Mesenchymal stem cell (in vitro differentiated cells and primary cell): ENCODE results near the gene CELSR1.
"Not testable (repeated sequence)": the region's sequence is repeated elsewhere in the genome, so short reads cannot be mapped to it uniquely, and the experiment has no call there.

Experiments used
- DNase-seq: peaks from one replicate; pipeline ENCODE4 v3.0.0-alpha.2; 2013
- H2AFZ ChIP-seq: one replicate; pipeline ENCODE4 v1.6.1; 2013; ENCODE audit warnings: low read depth, mild to moderate bottlenecking, control low read depth, inconsistent platforms, low read length, moderate library complexity
- H2AK5ac ChIP-seq: 2 replicates; pipeline ENCODE4 v1.6.1; 2013; ENCODE audit warnings: low read length, moderate library complexity, mild to moderate bottlenecking, inconsistent platforms; ENCODE audit not compliant: severe bottlenecking
- H2BK120ac ChIP-seq: one replicate; pipeline ENCODE4 v1.6.1; 2013; ENCODE audit warnings: low read depth, mild to moderate bottlenecking, inconsistent platforms, low read length, moderate library complexity
- H2BK12ac ChIP-seq, 2 experiments: one replicate each; pipeline ENCODE4 v1.6.1; 2013; ENCODE audit warnings: inconsistent platforms in 2 of 2, low read length in 2 of 2, mild to moderate bottlenecking in 2 of 2, moderate library complexity in 2 of 2, control low read depth in 1 of 2
- H2BK15ac ChIP-seq: one replicate; pipeline ENCODE4 v1.6.1; 2013; ENCODE audit warnings: mild to moderate bottlenecking, low read depth, inconsistent platforms; ENCODE audit not compliant: poor library complexity, severe bottlenecking
- H2BK5ac ChIP-seq: 2 replicates; pipeline ENCODE4 v1.6.1; 2013; ENCODE audit warnings: low read depth, mild to moderate bottlenecking, low read length, control low read depth, inconsistent platforms; ENCODE audit not compliant: poor library complexity, severe bottlenecking
- H3K14ac ChIP-seq, 2 experiments: one replicate each; pipeline ENCODE4 v1.6.1; 2013; ENCODE audit warnings: inconsistent platforms in 2 of 2, low read length in 2 of 2, control low read depth in 1 of 2, mild to moderate bottlenecking in 1 of 2, moderate library complexity in 1 of 2
- H3K18ac ChIP-seq, 2 experiments: one replicate each; pipeline ENCODE4 v1.6.1; 2013; ENCODE audit warnings: inconsistent platforms in 2 of 2, low read length in 2 of 2, control low read depth in 1 of 2, low read depth in 1 of 2, mild to moderate bottlenecking in 1 of 2
- H3K23ac ChIP-seq, 2 experiments: one replicate each; pipeline ENCODE4 v1.6.1; 2013; ENCODE audit warnings: inconsistent platforms in 2 of 2, low read length in 2 of 2, mild to moderate bottlenecking in 2 of 2, moderate library complexity in 2 of 2, control low read depth in 1 of 2
- H3K27ac ChIP-seq: 2 replicates; pipeline ENCODE4 v1.5.1; 2013; ENCODE audit warnings: mild to moderate bottlenecking, moderate library complexity, low read length, control low read depth, inconsistent platforms; ENCODE audit not compliant: poor library complexity, severe bottlenecking
- H3K27me3 ChIP-seq, 2 experiments: 2 replicates each; pipeline versions ENCODE4 v1.6.1 to v1.7.0; 2013; ENCODE audit warnings: low read length in 2 of 2, mild to moderate bottlenecking in 2 of 2, moderate library complexity in 2 of 2, control low read depth in 1 of 2, inconsistent platforms in 1 of 2; ENCODE audit not compliant: control insufficient read depth in 1 of 2, insufficient read depth in 1 of 2
- H3K36me3 ChIP-seq, 2 experiments: 2 replicates each; pipeline versions ENCODE4 v1.6.1 to v1.7.0; 2013; ENCODE audit warnings: low read length in 2 of 2, control low read depth in 1 of 2, inconsistent platforms in 1 of 2, low read depth in 1 of 2, mild to moderate bottlenecking in 1 of 2; ENCODE audit not compliant: insufficient read depth in 2 of 2, control insufficient read depth in 1 of 2
- H3K4ac ChIP-seq, 2 experiments: one replicate each; pipeline ENCODE4 v1.6.1; 2013; ENCODE audit warnings: inconsistent platforms in 2 of 2, low read length in 2 of 2, mild to moderate bottlenecking in 2 of 2, moderate library complexity in 2 of 2, control low read depth in 1 of 2, low read depth in 1 of 2
- H3K4me1 ChIP-seq: 2 replicates; pipeline ENCODE4 v1.6.1; 2013; ENCODE audit warnings: low read depth, low read length, control low read depth; ENCODE audit not compliant: control insufficient read depth, insufficient read depth
- H3K4me2 ChIP-seq: 2 replicates; pipeline ENCODE4 v1.6.1; 2013; ENCODE audit warnings: low read length, mild to moderate bottlenecking, inconsistent platforms; ENCODE audit not compliant: poor library complexity, severe bottlenecking
- H3K4me3 ChIP-seq, 2 experiments: 2 replicates each; pipeline versions ENCODE4 v1.5.1 to v1.7.0; 2013; ENCODE audit warnings: low read length in 2 of 2, mild to moderate bottlenecking in 2 of 2, control low read depth in 1 of 2, low read depth in 1 of 2; ENCODE audit not compliant: insufficient read depth in 1 of 2
- H3K79me1 ChIP-seq: replicated peaks from 2 replicates; pipeline ENCODE4 v1.6.1; 2013; ENCODE audit warnings: mild to moderate bottlenecking, control low read depth, low read length, inconsistent platforms; ENCODE audit not compliant: poor library complexity, severe bottlenecking
- H3K9ac ChIP-seq: 2 replicates; pipeline ENCODE4 v1.7.0; 2013; ENCODE audit warnings: mild to moderate bottlenecking, low read length, moderate library complexity
- H3K9me3 ChIP-seq: 2 replicates; pipeline ENCODE4 v1.7.0; 2013; ENCODE audit warnings: mild to moderate bottlenecking, low read length; ENCODE audit not compliant: control insufficient read depth
- H4K8ac ChIP-seq: one replicate; pipeline ENCODE4 v1.6.1; 2013; ENCODE audit warnings: inconsistent platforms, mild to moderate bottlenecking, low read length, moderate library complexity
- H4K91ac ChIP-seq: one replicate; pipeline ENCODE4 v1.6.1; 2013; ENCODE audit warnings: mild to moderate bottlenecking, low read length, inconsistent platforms
- WGBS: methylation state at CpG from one replicate; pipeline ENCODE4 v1.1.7; 2013; ENCODE audit warnings: mixed read lengths; 5-methylcytosine and 5-hydroxymethylcytosine counted together

CELSR1 gene

GRCh38 chr22:46502440-46503175 lies 34.8 kb downstream of the CELSR1 start:
- WGBS: 84% methylated on average over 14 of the region's 17 CpGs
- H2BK15ac ChIP-seq: no peak overlapping the region
- H3K4me1 ChIP-seq: peaks cover 44% of the 10 kb centered on the region
- H2AFZ ChIP-seq: no peak overlapping the region
- H2AK5ac ChIP-seq: peak overlapping the region; percentile 19
- H3K4me2 ChIP-seq: no peak overlapping the region
- no peak overlapping the region for H2BK5ac ChIP-seq
- no peak overlapping the region for H3K23ac ChIP-seq
- no peak overlapping the region for H3K18ac ChIP-seq
- H3K4me3 ChIP-seq: no peak overlapping the region
- DNase-seq: no peak
- no peak overlapping the region for H4K91ac ChIP-seq
- peaks cover 0 to 12% of the 10 kb centered on the region in 2 experiments for H3K27me3 ChIP-seq
- no peaks in the 10 kb centered on the region for H3K9me3 ChIP-seq
- H2BK12ac ChIP-seq: no peak overlapping the region
- H3K14ac ChIP-seq: no peak overlapping the region
- no peak overlapping the region for H3K9ac ChIP-seq
- H4K8ac ChIP-seq: no peak overlapping the region
- no peak overlapping the region for H3K4ac ChIP-seq
- peaks cover 33% of the 10 kb centered on the region for H3K79me1 ChIP-seq
- no peak overlapping the region for H2BK120ac ChIP-seq
- H3K27ac ChIP-seq: no peak overlapping the region
- H3K36me3 ChIP-seq: no peaks in the 10 kb centered on the region

GRCh38 chr22:46501701-46502100 lies 35.7 kb downstream of the CELSR1 start:
- Histone ChIP-seq H2BK15ac (no peak overlapping the region), H3K14ac (no peak overlapping the region), H3K4me2 (no peak overlapping the region), H3K23ac (no peak overlapping the region), H2AK5ac (no peak overlapping the region), H3K9ac (peak overlapping the region; percentile 56), H3K36me3 (no peaks in the 10 kb centered on the region), H4K8ac (no peak overlapping the region), H3K79me1 (peaks cover 28% of the 10 kb centered on the region), H3K27ac (peak overlapping the region; percentile 80), H2BK12ac (no peak overlapping the region), H3K9me3 (no peaks in the 10 kb centered on the region), H3K4ac (no peak overlapping the region), H4K91ac (no peak overlapping the region), H3K4me3 (peak overlapping the region in 1 of 2 experiments; percentile 14), H2BK5ac (no peak overlapping the region), H3K27me3 (peaks cover 0 to 6% of the 10 kb centered on the region in 2 experiments), H2AFZ (no peak overlapping the region), H3K18ac (no peak overlapping the region), H2BK120ac (no peak overlapping the region), H3K4me1 (peaks cover 39% of the 10 kb centered on the region)
- peak; percentile 5 for DNase-seq
- WGBS: 72% methylated on average over 3 of the region's 3 CpGs

DNA sequence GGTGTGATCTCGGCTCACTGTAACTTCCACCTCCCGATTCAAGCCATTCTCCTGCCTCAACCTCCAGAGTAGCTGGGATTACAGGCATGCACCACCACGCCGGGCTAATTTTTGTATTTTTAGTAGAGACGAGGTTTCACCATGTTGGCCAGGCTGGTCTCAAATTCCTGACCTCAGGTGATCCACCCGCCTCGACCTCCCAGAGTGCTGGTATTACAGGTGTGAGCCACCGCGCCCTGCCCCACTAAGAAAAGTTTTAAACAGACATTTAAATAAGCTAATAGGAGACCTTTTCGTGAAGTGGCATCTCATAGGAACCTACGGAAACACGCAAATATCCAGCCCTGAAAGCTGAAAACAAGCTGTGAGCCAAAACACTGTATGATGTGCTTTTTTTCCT lies 36.2 kb downstream of the CELSR1 start:
- not testable (repeated sequence) for H2BK5ac ChIP-seq, H3K14ac ChIP-seq, H2BK12ac ChIP-seq, H4K8ac ChIP-seq, H3K27me3 ChIP-seq, DNase-seq, H3K4ac ChIP-seq, H3K23ac ChIP-seq, H4K91ac ChIP-seq, H2AFZ ChIP-seq, H3K36me3 ChIP-seq, H3K9me3 ChIP-seq, H3K18ac ChIP-seq, H2BK120ac ChIP-seq, H2AK5ac ChIP-seq, H2BK15ac ChIP-seq, H3K4me2 ChIP-seq
- H3K4me3 ChIP-seq: peak overlapping the region in 1 of 2 experiments; percentile 14
- peaks cover 25% of the 10 kb centered on the region for H3K79me1 ChIP-seq
- peak overlapping the region; percentile 80 for H3K27ac ChIP-seq
- WGBS: 93% methylated on average over 12 of the region's 12 CpGs
- H3K9ac ChIP-seq: peak overlapping the region; percentile 56
- peaks cover 35% of the 10 kb centered on the region for H3K4me1 ChIP-seq

DNA sequence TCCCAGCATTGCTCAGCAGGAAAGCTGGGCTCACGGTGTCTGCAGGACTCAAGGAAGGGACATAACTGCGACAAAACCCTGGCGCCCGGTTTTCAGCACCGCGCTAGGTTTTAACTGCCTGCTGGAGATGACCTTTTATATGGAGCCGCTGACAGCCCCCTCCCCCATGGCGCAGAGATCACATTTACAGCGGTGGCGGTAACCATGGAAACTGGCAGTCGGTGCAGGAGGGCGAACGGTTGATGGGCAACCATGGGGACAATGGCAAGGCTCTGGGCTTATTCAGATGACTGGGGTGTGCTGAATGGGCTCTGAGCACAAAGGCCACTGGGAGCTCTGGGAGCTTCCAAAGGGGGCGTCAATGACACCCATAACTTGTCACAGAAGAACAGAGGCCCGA lies 37.2 kb downstream of the CELSR1 start:
- WGBS: 11% methylated on average over 15 of the region's 15 CpGs

More for the DNA sequence above, 37.2 kb downstream of the CELSR1 start:
- peaks cover 23% of the 10 kb centered on the region for H3K79me1 ChIP-seq
- H3K14ac ChIP-seq: no peak overlapping the region
- H2AK5ac ChIP-seq: peak overlapping the region; percentile 5
- H2BK12ac ChIP-seq: no peak overlapping the region
- no peak overlapping the region for H3K9ac ChIP-seq
- H4K91ac ChIP-seq: no peak overlapping the region
- no peak overlapping the region for H3K23ac ChIP-seq
- no peak overlapping the region for H2BK5ac ChIP-seq
- no peak overlapping the region for H2AFZ ChIP-seq
- H3K4ac ChIP-seq: no peak overlapping the region
- no peak overlapping the region for H2BK120ac ChIP-seq
- no peak overlapping the region for H4K8ac ChIP-seq
- H2BK15ac ChIP-seq: no peak overlapping the region
- H3K4me3 ChIP-seq: no peak overlapping the region
- no peak overlapping the region for H3K4me2 ChIP-seq
- H3K18ac ChIP-seq: no peak overlapping the region
- no peaks in the 10 kb centered on the region for H3K9me3 ChIP-seq
- no peaks in the 10 kb centered on the region for H3K36me3 ChIP-seq
- DNase-seq: no peak
- peaks cover 36% of the 10 kb centered on the region for H3K4me1 ChIP-seq
- no peak overlapping the region for H3K27ac ChIP-seq
- H3K27me3 ChIP-seq: peaks cover 0 to 6% of the 10 kb centered on the region in 2 experiments
